HepG2 (cell line): Measurements from ENCODE around the gene MEMO1. TPM values are rescaled to one million over a fixed set of nuclear protein-coding genes. Genes with fewer than 3 reads are reported as not detected.

Source experiments
- ATAC-seq: fragments of 200-7000 bp; cut with Tn5 transposase; 3 replicates; pipeline ENCODE4 v1.9.1; 2020; ENCODE audit warnings: mild to moderate bottlenecking, moderate library complexity
- BruUV-seq: library from RNA; stranded (reverse); fragments of 400-500 nt; replicated peaks from 2 replicates; lab custom pipeline; 2021; lab: Mats Ljungman, UMichigan
- CTCF ChIA-PET: fragments of 300-600 bp; formaldehyde crosslinking; extraction: SDS; loops from one replicate; lab custom pipeline; 2021; ENCODE audit warnings: low total read pairs, inconsistent platforms, low intra/inter-chr PET ratio; lab: Yijun Ruan, JAX
- POLR2A ChIA-PET: fragments of 350-600 bp; sonication (Branson Sonifier 250); formaldehyde crosslinking; loops from one replicate; lab custom pipeline; 2020; ENCODE audit warnings: antibody characterized with exemption, inconsistent platforms; lab: Yijun Ruan, JAX
- DNase-seq: peaks from one replicate; pipeline ENCODE4 v3.0.0-alpha.2; 2015; ENCODE audit warnings: low spot score
- FAIRE-seq: peaks from 3 replicates; lab custom pipeline; 2011; peaks lifted over from hg19 to GRCh38; lab: Jason Lieb, UNC
- H2AFZ ChIP-seq: one replicate; pipeline ENCODE4 v1.6.1; 2011; ENCODE audit warnings: low read length, inconsistent platforms
- H3K27ac ChIP-seq: fragments of 300-600 bp; 3 replicates; pipeline ENCODE4 v1.8.0; 2011; ENCODE audit warnings: mixed run types, mild to moderate bottlenecking, mixed read lengths, low read length, inconsistent platforms; ENCODE audit not compliant: insufficient read depth; ENCODE audit errors: extremely low read length
- H3K27me3 ChIP-seq, 2 experiments: fragments of 200-600 bp in 1 of 2; 2 replicates in 1 of 2; 3 replicates in 1 of 2; pipeline versions ENCODE4 v1.6.0 to v1.8.0; 2011; ENCODE audit warnings: low read length in 2 of 2, mild to moderate bottlenecking in 2 of 2, moderate library complexity in 2 of 2, inconsistent platforms in 1 of 2; ENCODE audit not compliant: insufficient read depth in 2 of 2, control insufficient read depth in 1 of 2
- H3K36me3 ChIP-seq, 2 experiments: fragments of 200-600 bp in 1 of 2; replicated peaks in 1 of 2; 2 replicates in 1 of 2; 3 replicates in 1 of 2; pipeline versions ENCODE4 v1.5.1 to v1.8.0; 2011; ENCODE audit warnings: low read length in 2 of 2, inconsistent platforms in 1 of 2; ENCODE audit not compliant: insufficient read depth in 2 of 2, control insufficient read depth in 1 of 2
- H3K4me1 ChIP-seq: 2 replicates; pipeline ENCODE4 v1.5.1; 2012; ENCODE audit warnings: low read length, inconsistent platforms; ENCODE audit not compliant: insufficient read depth
- H3K4me2 ChIP-seq: 2 replicates; pipeline ENCODE4 v1.6.0; 2011; ENCODE audit warnings: low read depth, low read length, inconsistent platforms
- H3K4me3 ChIP-seq, 3 experiments: fragments of 200-600 bp in 1 of 3; sonication (generic), shearing (Covaris generic) in 1 of 3; replicated peaks in 1 of 3; 2 replicates each; pipeline ENCODE4 v1.5.1; 2011 to 2016; ENCODE audit warnings: low read length in 3 of 3, inconsistent platforms in 2 of 3, low read depth in 2 of 3, mild to moderate bottlenecking in 2 of 3, control low read depth in 1 of 3, mixed read lengths in 1 of 3; ENCODE audit not compliant: insufficient read depth in 1 of 3
- H3K79me2 ChIP-seq: one replicate; pipeline ENCODE4 v1.6.1; 2011; ENCODE audit warnings: low read length, inconsistent platforms; ENCODE audit not compliant: insufficient read depth
- H3K9ac ChIP-seq: 2 replicates; pipeline ENCODE4 v1.6.0; 2011; ENCODE audit warnings: mild to moderate bottlenecking, low read depth, low read length, inconsistent platforms; ENCODE audit not compliant: insufficient read depth
- H3K9me3 ChIP-seq: 2 replicates; pipeline ENCODE4 v1.5.1; 2012; ENCODE audit warnings: mild to moderate bottlenecking, low read length
- H4K20me1 ChIP-seq: 2 replicates; pipeline ENCODE4 v1.6.0; 2011; ENCODE audit warnings: inconsistent platforms, mild to moderate bottlenecking, low read length, moderate library complexity; ENCODE audit not compliant: insufficient read depth
- ARID5B ChIP-seq: IDR thresholded peaks from 2 replicates; pipeline ENCODE4 v1.4.0; 2020; ENCODE audit warnings: mild to moderate bottlenecking, missing genetic modification reagents
- CEBPB ChIP-seq: IDR thresholded peaks from 2 replicates; pipeline ENCODE4 v1.6.1; 2011; ENCODE audit warnings: low read depth, low read length, improper control_type of control experiment, borderline replicate concordance
- CEBPG ChIP-seq: IDR thresholded peaks from 2 replicates; pipeline ENCODE4 v1.6.1; 2016
- HNRNPLL ChIP-seq: fragments of 200-400 bp; formaldehyde crosslinking; IDR thresholded peaks from 2 replicates; pipeline ENCODE4 v1.6.1; 2017; ENCODE audit warnings: mild to moderate bottlenecking, low read depth, low read length; ENCODE audit not compliant: poor library complexity, severe bottlenecking
- STAT6 ChIP-seq: sonication (generic); formaldehyde crosslinking; IDR thresholded peaks from 2 replicates; pipeline ENCODE4 v1.4.0; 2020; ENCODE audit warnings: missing genetic modification reagents, mild to moderate bottlenecking, borderline replicate concordance
- TCF7L2 ChIP-seq: IDR thresholded peaks from 2 replicates; pipeline ENCODE4 v1.6.1; 2011; ENCODE audit warnings: mild to moderate bottlenecking, low read depth, low read length, moderate library complexity
- ZNF121 ChIP-seq: sonication (generic); formaldehyde crosslinking; IDR thresholded peaks from 2 replicates; pipeline ENCODE4 v1.5.0; 2020; ENCODE audit warnings: mild to moderate bottlenecking, missing genetic modification reagents
- ZNF136 ChIP-seq: sonication (generic); formaldehyde crosslinking; IDR thresholded peaks from 2 replicates; pipeline ENCODE4 v1.8.1; 2022; ENCODE audit warnings: low read depth, mild to moderate bottlenecking, moderate library complexity, missing genetic modification reagents
- ZNF142 ChIP-seq: sonication (generic); formaldehyde crosslinking; IDR thresholded peaks from 2 replicates; pipeline ENCODE4 v1.4.0; 2020; ENCODE audit warnings: missing genetic modification reagents
- ZNF234 ChIP-seq: sonication (generic); formaldehyde crosslinking; conservative IDR thresholded peaks from 2 replicates; pipeline ENCODE4 v1.5.1; 2020; ENCODE audit warnings: mild to moderate bottlenecking, missing genetic modification reagents
- ZNF740 ChIP-seq: sonication (generic); formaldehyde crosslinking; IDR thresholded peaks from 2 replicates; pipeline ENCODE4 v1.4.0; 2020; ENCODE audit warnings: missing genetic modification reagents
- WGBS: methylation state at CpG from one replicate; pipeline ENCODE4 v1.1.6; 2017; ENCODE audit warnings: low lambda C conversion rate; 5-methylcytosine and 5-hydroxymethylcytosine counted together
- in situ Hi-C: cut with HindIII; loops from 2 replicates; pipeline ENCODE4 v1.10.0; 2017; ENCODE audit warnings: low pct_unique_long_range_greater_than_20kb; ENCODE audit not compliant: extremely low pct_ligation_motif_present
- intact Hi-C: fragments of 100-400 bp; cut with micrococcal nuclease; formaldehyde crosslinking; loops from one replicate; pipeline ENCODE4 v1.10.0; 2022; ENCODE audit not compliant: unreplicated experiment
- polyA plus RNA-seq, 8 experiments: library from polyadenylated mRNA; depleted of rRNA in 3 of 8; stranded (reverse) in 7 of 8; unstranded in 1 of 8; fragments of >200 nt; fragmentation: Illumina TruSeq in 4 of 8; extraction: Trizol in 4 of 8; gene quantifications; 2 replicates each; pipeline versions ENCODE4 v1.2.1 to v1.2.3, GENCODE V29; 2011 to 2016; ENCODE audit warnings: low read depth in 4 of 8, missing spikeins in 1 of 8, mixed read lengths in 1 of 8; ENCODE audit not compliant: insufficient read depth in 1 of 8
- total RNA-seq, 5 experiments: library from RNA; depleted of rRNA; stranded (reverse); fragments of >200 nt; fragmentation: Illumina TruSeq; extraction: Trizol; gene quantifications; 2 replicates each; pipeline ENCODE4 v1.2.3, GENCODE V29; 2016; ENCODE audit warnings: low read depth in 1 of 5

Gene MEMO1
- total and polyA plus RNA-seq, 2 of the 13 experiments (the other 11 are each of a cell fraction or from before 2014, with no cell fraction given) = 69.8 to 81.6 TPM

- Histone ChIP-seq H2AFZ (peak overlapping the region; percentile 28), H3K9me3 (no peaks in the 10 kb centered on the region), H3K4me2 (peak overlapping the region; percentile 43; the same call in 1 of the 2 replicates), H3K4me1 (peaks cover 37% of the 10 kb centered on the region), H3K4me3 (no peak overlapping the region), H3K27ac (no peak overlapping the region), H3K36me3 (no peaks in the 10 kb centered on the region), H3K9ac (no peak overlapping the region), H3K79me2 (peaks cover 8% of the 10 kb centered on the region), H4K20me1 (no peaks in the 10 kb centered on the region), H3K27me3 (no peaks in the 10 kb centered on the region; a peak in 1 of 5 replicates)
- WGBS = 45% methylated on average over 7 of the region's 7 CpGs
- DNase-seq (no peak), ATAC-seq (no peak), FAIRE-seq (no peak)
- intact Hi-C loops (no loop called here), in situ Hi-C loops (no loop called here)
- ChIA-PET CTCF (no interaction called here), POLR2A (interaction anchor here (8.1 kb wide), 1 partner anchor 20 kb away, joined by 146 read pairs; the partner anchor contains the start of gene SPAST)
- BruUV-seq = no TSS peak
- TF ChIP-seq TCF7L2 = no peak
- TF ChIP-seq ZNF740 = no peak
- 0 out of 2 replicates have a peak, but pooled peaks have one; percentile 26 for TF ChIP-seq CEBPB
- peak; percentile 30; the same call in 1 of the 2 replicates for TF ChIP-seq CEBPG (CRISPR knock-in tag)
- TF ChIP-seq ZNF136 (CRISPR knock-in tag) = no peak
- TF ChIP-seq ZNF142 (CRISPR knock-in tag) = no peak
- TF ChIP-seq ZNF234 = no peak
- no peak for TF ChIP-seq ARID5B (CRISPR knock-in tag)
- no peak for TF ChIP-seq STAT6
- no peak for TF ChIP-seq HNRNPLL
- peak; percentile 94 for TF ChIP-seq ZNF121 (CRISPR knock-in tag)
These were observed 32.8 kb upstream of the MEMO1 start for GRCh38 chr2:32043561-32043960.
